ENCODE measurements around the gene ZMIZ1.

Gene ZMIZ1

DNA sequence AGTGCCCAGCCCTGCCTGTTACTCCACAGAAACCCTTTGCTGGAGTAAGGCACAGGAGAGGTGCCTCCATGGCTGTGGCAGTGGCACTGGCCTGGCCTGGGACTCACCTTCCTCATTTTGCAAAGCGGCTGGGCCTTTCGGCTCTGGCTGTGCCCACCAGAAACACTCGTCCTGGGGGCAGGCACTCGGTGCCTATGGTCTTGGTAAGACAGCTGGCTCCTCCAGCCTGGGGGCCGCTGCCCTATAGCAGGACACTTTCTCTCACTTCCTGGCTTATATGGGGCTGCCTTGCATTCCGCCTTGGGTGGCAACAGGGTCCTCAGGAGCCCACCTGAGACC lies 13.2 kb downstream of the ZMIZ1 start:
- Histone ChIP-seq H3K27ac (ENCODE audit: low read depth, low read length) (no peak overlapping the region), H3K27me3 (ENCODE audit: control insufficient read depth in 1 of 2, insufficient read depth in 2 of 2, low read length in 2 of 2) (no peaks in the 10 kb centered on the region), H3K9me3 (ENCODE audit: control insufficient read depth in 1 of 2, low read length in 2 of 2) (no peaks in the 10 kb centered on the region), H3K9ac (ENCODE audit: low read depth in 1 of 2, low read length in 2 of 2) (no peak overlapping the region), H3K4me3 (ENCODE audit: low read depth in 1 of 2, low read length in 2 of 2) (no peak overlapping the region), H3K4me1 (ENCODE audit: control insufficient read depth in 1 of 2, insufficient read depth in 2 of 2, low read length in 2 of 2) (peaks cover 87 to 91% of the 10 kb centered on the region in 2 donors), H3K36me3 (ENCODE audit: control insufficient read depth in 1 of 2, insufficient read depth in 2 of 2, low read length in 2 of 2) (no peaks in the 10 kb centered on the region)

DNA sequence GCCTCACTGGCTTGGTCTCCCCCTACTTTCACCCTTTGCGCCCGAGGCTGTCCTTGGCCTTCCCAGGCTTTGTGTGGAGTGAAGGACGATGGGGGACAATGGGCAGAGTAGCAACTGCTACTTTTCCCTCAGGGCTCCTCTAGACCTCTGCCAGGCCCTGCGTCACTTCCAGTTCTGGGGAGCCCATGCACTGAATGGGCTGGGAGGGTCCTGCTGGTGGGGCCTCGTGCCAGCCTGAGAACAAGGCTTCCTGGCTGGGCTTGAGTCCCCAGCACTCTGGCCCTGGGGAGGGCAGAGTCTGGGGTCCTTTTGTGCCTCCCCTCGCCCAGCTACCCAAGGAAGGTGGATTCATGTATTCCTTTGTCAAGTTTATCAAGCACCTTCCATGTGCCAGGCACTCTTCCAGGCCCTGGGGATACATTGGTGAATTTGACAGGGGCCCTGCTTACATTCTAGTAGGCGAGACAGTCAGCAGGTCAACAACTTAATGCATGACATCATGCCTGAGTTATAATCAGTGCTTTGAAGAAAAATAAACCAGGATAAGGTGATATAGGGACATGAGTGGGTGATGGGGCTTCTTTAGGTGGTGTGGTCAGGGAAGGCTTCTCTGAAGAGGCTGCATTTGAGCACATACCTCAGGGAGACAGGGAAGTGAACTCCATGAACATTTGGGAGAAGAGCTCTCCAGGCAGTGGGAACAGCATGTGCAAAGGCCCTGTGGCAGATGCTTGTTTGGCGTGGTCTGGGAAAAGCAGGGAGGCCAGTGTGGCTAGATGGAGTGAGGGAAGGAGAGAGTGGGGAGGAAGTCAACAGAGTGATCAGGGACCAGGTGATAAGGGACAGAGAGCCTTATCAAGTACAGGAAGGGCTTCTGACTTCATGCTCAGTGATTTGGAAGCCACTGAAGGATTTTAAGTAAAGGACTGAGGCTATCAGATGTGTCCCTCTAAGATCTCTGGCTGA lies 14.1 kb downstream of the ZMIZ1 start:
- Histone ChIP-seq H3K9me3 (ENCODE audit: control insufficient read depth in 1 of 2, low read length in 2 of 2) (no peaks in the 10 kb centered on the region), H3K27me3 (ENCODE audit: control insufficient read depth in 1 of 2, insufficient read depth in 2 of 2, low read length in 2 of 2) (no peaks in the 10 kb centered on the region), H3K9ac (ENCODE audit: low read depth in 1 of 2, low read length in 2 of 2) (peak overlapping the region in 1 of 2 donors; percentile 27), H3K36me3 (ENCODE audit: control insufficient read depth in 1 of 2, insufficient read depth in 2 of 2, low read length in 2 of 2) (no peaks in the 10 kb centered on the region), H3K4me1 (ENCODE audit: control insufficient read depth in 1 of 2, insufficient read depth in 2 of 2, low read length in 2 of 2) (peaks cover 87 to 91% of the 10 kb centered on the region in 2 donors), H3K4me3 (ENCODE audit: low read depth in 1 of 2, low read length in 2 of 2) (no peak overlapping the region), H3K27ac (ENCODE audit: low read depth, low read length) (peak overlapping the region; percentile 42)

DNA sequence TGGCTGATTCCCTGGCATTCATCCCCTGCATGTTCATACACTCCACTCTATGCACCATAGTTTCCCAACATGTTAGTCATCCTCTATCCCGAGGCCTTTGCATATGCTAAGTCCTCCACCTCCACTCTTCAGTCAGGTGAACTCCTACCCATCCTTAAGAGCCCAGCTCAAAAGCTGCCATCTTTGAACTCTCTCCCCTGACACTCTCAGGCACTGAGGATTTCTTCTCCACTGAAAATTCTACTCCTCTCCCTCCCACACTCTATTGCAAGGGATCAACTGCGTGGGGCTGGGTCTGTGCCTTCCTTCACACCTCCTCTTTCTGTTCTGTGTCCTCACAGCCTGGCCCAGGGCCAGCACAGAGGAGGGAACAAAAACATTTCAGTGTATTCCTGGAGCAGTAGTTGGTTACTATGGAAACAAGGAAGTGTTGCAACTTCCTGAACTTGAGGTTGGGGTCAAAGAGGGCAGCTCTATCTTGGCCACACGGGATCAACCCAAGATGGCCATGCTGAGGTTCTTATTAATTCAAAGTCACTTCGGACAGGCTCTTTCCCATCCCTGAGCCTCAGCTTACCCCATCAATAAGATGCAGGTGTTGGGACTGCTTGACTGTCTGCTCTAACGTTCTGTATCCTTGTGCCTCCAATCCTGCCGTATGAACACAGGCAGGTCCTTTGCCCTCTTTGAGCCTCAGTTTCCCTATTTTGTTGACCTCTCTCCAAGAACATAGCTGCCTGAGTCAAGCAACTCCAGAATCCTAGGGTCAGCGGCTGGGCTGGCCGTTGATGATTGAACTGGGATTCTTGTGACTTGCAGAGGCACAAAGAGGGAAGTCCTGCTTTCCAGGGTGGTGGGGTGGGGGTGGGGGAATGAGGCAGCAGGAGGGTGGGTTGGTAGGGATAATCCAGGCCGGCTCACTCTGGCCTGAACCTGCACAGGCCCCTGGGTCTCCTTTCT lies 15.5 kb downstream of the ZMIZ1 start:
- Histone ChIP-seq H3K4me3 (ENCODE audit: low read depth in 1 of 2, low read length in 2 of 2) (no peak overlapping the region), H3K27me3 (ENCODE audit: control insufficient read depth in 1 of 2, insufficient read depth in 2 of 2, low read length in 2 of 2) (no peaks in the 10 kb centered on the region), H3K9me3 (ENCODE audit: control insufficient read depth in 1 of 2, low read length in 2 of 2) (no peaks in the 10 kb centered on the region), H3K27ac (ENCODE audit: low read depth, low read length) (peak overlapping the region; percentile 63), H3K9ac (ENCODE audit: low read depth in 1 of 2, low read length in 2 of 2) (peak overlapping the region in 1 of 2 donors; percentile 27), H3K36me3 (ENCODE audit: control insufficient read depth in 1 of 2, insufficient read depth in 2 of 2, low read length in 2 of 2) (peaks cover 0 to 4% of the 10 kb centered on the region in 2 donors), H3K4me1 (ENCODE audit: control insufficient read depth in 1 of 2, insufficient read depth in 2 of 2, low read length in 2 of 2) (peaks cover 86 to 88% of the 10 kb centered on the region in 2 donors)

DNA sequence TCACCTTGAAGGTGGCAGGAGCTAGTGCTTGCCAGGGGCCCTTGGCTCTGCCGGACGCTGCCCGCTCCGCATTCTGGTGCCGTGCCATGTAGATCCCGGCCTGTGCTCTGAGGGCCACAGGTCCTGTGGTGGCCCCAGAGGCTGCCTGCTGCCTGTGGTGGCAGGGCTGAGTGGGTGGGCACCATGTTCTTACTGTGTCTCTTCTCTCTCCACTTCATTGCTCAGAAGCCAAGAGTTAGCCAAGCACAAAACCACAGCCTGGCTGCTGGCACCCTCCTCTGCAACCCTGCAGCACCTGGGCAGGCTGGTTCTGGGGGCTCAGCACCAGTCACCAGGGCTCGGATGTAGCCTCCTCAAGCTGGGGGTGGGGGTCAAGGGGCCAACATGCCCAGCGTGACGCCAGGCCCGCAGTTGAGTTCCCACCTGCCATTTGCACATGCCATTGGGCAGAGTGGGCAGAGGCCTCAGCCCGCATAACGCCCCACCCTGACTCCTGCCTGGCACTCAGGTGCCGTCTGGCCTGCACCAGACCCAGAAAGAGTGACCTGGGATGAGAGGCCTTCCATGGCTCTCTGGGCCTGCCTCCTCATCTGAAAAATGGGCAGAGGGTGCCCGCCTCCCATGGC lies 16.3 kb downstream of the ZMIZ1 start:
- Histone ChIP-seq H3K27ac (ENCODE audit: low read depth, low read length) (peak overlapping the region; percentile 63), H3K9ac (ENCODE audit: low read depth in 1 of 2, low read length in 2 of 2) (no peak overlapping the region), H3K27me3 (ENCODE audit: control insufficient read depth in 1 of 2, insufficient read depth in 2 of 2, low read length in 2 of 2) (no peaks in the 10 kb centered on the region)

DNA sequence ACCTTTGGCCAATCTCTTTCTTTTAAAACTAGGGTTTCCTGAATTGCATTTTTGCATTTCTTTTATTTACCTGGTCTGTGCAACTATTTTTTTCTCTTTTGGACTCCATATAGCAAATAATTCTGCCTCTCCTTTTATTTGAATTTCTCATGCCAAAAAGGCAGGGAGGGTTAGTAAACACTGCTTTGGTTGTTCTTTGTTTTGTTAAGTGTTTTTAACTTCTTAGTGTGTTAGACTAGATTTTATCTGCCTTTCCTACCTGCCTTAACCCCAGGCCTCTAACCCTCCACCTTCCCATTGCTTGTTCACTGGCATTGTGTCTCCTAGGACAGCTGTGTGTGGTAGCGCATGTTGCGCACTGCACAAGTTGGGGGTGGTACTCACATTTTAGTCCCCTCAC lies 18.1 kb downstream of the ZMIZ1 start:
- Histone ChIP-seq H3K27ac (ENCODE audit: low read depth, low read length) (no peak overlapping the region), H3K36me3 (ENCODE audit: control insufficient read depth in 1 of 2, insufficient read depth in 2 of 2, low read length in 2 of 2) (peaks cover 0 to 5% of the 10 kb centered on the region in 2 donors), H3K4me1 (ENCODE audit: control insufficient read depth in 1 of 2, insufficient read depth in 2 of 2, low read length in 2 of 2) (peaks cover 70 to 81% of the 10 kb centered on the region in 2 donors), H3K9me3 (ENCODE audit: control insufficient read depth in 1 of 2, low read length in 2 of 2) (no peaks in the 10 kb centered on the region), H3K27me3 (ENCODE audit: control insufficient read depth in 1 of 2, insufficient read depth in 2 of 2, low read length in 2 of 2) (no peaks in the 10 kb centered on the region), H3K9ac (ENCODE audit: low read depth in 1 of 2, low read length in 2 of 2) (no peak overlapping the region), H3K4me3 (ENCODE audit: low read depth in 1 of 2, low read length in 2 of 2) (no peak overlapping the region)

More for the DNA sequence above, 16.3 kb downstream of the ZMIZ1 start:
- Histone ChIP-seq H3K4me1 (ENCODE audit: control insufficient read depth in 1 of 2, insufficient read depth in 2 of 2, low read length in 2 of 2) (peaks cover 78 to 82% of the 10 kb centered on the region in 2 donors), H3K4me3 (ENCODE audit: low read depth in 1 of 2, low read length in 2 of 2) (no peak overlapping the region), H3K36me3 (ENCODE audit: control insufficient read depth in 1 of 2, insufficient read depth in 2 of 2, low read length in 2 of 2) (peaks cover 0 to 5% of the 10 kb centered on the region in 2 donors), H3K9me3 (ENCODE audit: control insufficient read depth in 1 of 2, low read length in 2 of 2) (no peaks in the 10 kb centered on the region)

DNA sequence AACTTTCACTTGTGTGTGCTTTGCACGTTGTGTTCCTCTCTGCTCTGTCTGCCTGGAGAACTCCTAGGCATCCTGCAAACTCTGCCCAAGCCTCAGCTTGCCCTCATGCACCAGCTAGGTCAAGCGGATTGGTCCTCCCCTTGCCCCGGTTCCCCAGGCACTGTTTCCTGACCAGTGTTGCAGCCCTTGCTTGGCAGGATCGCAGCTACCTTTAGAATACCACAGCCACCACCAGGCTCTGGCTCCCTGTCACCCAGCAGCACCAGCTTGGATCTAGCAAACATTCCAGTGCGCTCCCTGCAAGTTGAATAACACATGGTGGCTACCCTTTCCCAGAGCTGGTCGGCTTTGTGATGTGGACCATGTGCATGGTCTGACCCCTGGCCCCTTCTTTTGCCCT lies 19.0 kb downstream of the ZMIZ1 start:
- Histone ChIP-seq H3K36me3 (ENCODE audit: control insufficient read depth in 1 of 2, insufficient read depth in 2 of 2, low read length in 2 of 2) (peaks cover 0 to 5% of the 10 kb centered on the region in 2 donors), H3K9me3 (ENCODE audit: control insufficient read depth in 1 of 2, low read length in 2 of 2) (no peaks in the 10 kb centered on the region), H3K9ac (ENCODE audit: low read depth in 1 of 2, low read length in 2 of 2) (no peak overlapping the region), H3K4me1 (ENCODE audit: control insufficient read depth in 1 of 2, insufficient read depth in 2 of 2, low read length in 2 of 2) (peaks cover 68 to 77% of the 10 kb centered on the region in 2 donors), H3K27me3 (ENCODE audit: control insufficient read depth in 1 of 2, insufficient read depth in 2 of 2, low read length in 2 of 2) (no peaks in the 10 kb centered on the region), H3K4me3 (ENCODE audit: low read depth in 1 of 2, low read length in 2 of 2) (no peak overlapping the region), H3K27ac (ENCODE audit: low read depth, low read length) (peak overlapping the region; percentile 13)

DNA sequence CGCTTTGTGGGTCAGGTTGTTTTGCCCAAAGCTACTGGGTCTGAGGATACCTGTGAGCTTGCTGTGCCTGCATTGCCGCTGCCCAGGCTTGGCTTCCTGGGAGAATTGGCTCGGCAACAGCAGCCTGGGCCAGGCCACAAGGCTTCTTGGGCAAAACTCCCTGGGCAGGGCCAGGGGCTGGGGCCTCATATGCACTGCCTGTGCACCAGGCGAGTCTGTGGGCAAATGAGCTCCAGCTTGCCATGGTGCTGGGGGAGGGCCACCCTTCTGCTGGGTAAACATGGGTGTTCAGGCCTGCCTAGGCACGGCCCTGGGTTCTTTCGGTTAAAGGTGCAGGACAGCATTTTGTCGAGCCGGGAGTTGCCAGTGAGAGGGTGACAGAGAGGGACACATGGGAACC lies 19.4 kb downstream of the ZMIZ1 start:
- peaks cover 0 to 5% of the 10 kb centered on the region in 2 donors for H3K36me3 ChIP-seq (ENCODE audit: control insufficient read depth in 1 of 2, insufficient read depth in 2 of 2, low read length in 2 of 2)
- H3K9me3 ChIP-seq (ENCODE audit: control insufficient read depth in 1 of 2, low read length in 2 of 2): no peaks in the 10 kb centered on the region
- no peak overlapping the region for H3K9ac ChIP-seq (ENCODE audit: low read depth in 1 of 2, low read length in 2 of 2)
- no peak overlapping the region for H3K27ac ChIP-seq (ENCODE audit: low read depth, low read length)
- peaks cover 67 to 76% of the 10 kb centered on the region in 2 donors for H3K4me1 ChIP-seq (ENCODE audit: control insufficient read depth in 1 of 2, insufficient read depth in 2 of 2, low read length in 2 of 2)
- H3K4me3 ChIP-seq (ENCODE audit: low read depth in 1 of 2, low read length in 2 of 2): no peak overlapping the region
- no peaks in the 10 kb centered on the region for H3K27me3 ChIP-seq (ENCODE audit: control insufficient read depth in 1 of 2, insufficient read depth in 2 of 2, low read length in 2 of 2)

DNA sequence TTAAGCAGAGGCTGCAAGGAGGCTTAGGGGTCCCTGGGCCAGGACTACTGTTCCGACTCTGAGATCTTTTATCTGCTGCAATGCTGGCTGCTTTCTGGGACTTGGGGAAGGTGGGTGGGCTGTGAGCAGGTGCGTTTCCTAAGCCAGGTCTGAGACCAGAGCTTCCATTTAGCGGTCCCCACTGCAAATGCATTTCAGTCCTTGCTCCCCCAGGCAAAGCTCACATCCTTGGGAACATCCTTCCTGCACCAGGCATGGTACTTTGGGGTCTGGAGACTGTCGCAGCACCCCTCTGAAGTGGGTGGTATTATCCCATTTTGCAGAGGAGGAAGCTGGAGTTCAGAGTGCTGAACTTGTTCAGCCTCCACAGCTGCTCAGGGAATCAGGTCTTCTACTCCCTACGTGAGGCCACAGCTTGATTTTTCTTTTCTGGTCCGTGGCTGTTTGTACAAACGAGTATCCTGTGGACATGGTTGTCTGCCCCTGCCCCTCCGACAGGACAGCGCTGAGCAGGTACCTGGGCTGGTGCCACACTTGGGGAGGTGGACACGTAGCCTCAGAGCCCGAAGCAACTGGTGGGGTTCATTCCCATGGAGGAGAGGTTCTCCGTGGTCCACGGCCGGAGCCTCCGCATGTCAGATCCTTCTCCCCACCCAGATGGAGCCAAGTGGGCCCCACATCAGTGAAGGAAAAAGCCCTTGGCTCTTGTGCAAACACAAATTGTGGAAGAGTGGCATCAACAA lies 20.0 kb downstream of the ZMIZ1 start:
- H3K9ac ChIP-seq (ENCODE audit: low read depth in 1 of 2, low read length in 2 of 2): no peak overlapping the region
- H3K4me1 ChIP-seq (ENCODE audit: control insufficient read depth in 1 of 2, insufficient read depth in 2 of 2, low read length in 2 of 2): peaks cover 66 to 74% of the 10 kb centered on the region in 2 donors
- no peak overlapping the region for H3K27ac ChIP-seq (ENCODE audit: low read depth, low read length)
- no peak overlapping the region for H3K4me3 ChIP-seq (ENCODE audit: low read depth in 1 of 2, low read length in 2 of 2)
- H3K27me3 ChIP-seq (ENCODE audit: control insufficient read depth in 1 of 2, insufficient read depth in 2 of 2, low read length in 2 of 2): no peaks in the 10 kb centered on the region
- H3K36me3 ChIP-seq (ENCODE audit: control insufficient read depth in 1 of 2, insufficient read depth in 2 of 2, low read length in 2 of 2): peaks cover 0 to 5% of the 10 kb centered on the region in 2 donors
- H3K9me3 ChIP-seq (ENCODE audit: control insufficient read depth in 1 of 2, low read length in 2 of 2): no peaks in the 10 kb centered on the region

DNA sequence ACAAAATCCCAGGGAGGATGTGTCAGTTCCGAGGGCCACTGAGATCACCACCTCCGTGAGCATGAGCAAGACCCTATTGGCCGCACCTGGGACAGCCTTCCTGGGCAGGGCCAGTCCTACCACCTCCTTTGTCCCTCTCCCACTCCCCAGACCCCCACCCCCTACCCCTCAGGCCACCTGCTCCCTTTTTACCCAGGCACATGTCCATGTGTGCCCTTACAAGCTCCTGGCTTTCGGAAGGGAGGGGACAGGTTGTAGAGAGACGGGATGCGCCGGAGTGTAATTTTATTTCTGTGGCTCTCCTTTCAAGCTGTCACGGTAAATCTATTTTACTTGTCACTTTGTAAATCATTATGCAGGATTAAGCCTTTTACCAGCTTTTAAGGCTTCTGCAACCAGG lies 20.9 kb downstream of the ZMIZ1 start:
- no peak overlapping the region for H3K4me3 ChIP-seq (ENCODE audit: low read depth in 1 of 2, low read length in 2 of 2)
- no peaks in the 10 kb centered on the region for H3K27me3 ChIP-seq (ENCODE audit: control insufficient read depth in 1 of 2, insufficient read depth in 2 of 2, low read length in 2 of 2)
- no peaks in the 10 kb centered on the region for H3K9me3 ChIP-seq (ENCODE audit: control insufficient read depth in 1 of 2, low read length in 2 of 2)
- no peak overlapping the region for H3K27ac ChIP-seq (ENCODE audit: low read depth, low read length)
- peaks cover 0 to 5% of the 10 kb centered on the region in 2 donors for H3K36me3 ChIP-seq (ENCODE audit: control insufficient read depth in 1 of 2, insufficient read depth in 2 of 2, low read length in 2 of 2)
- peaks cover 66 to 74% of the 10 kb centered on the region in 2 donors for H3K4me1 ChIP-seq (ENCODE audit: control insufficient read depth in 1 of 2, insufficient read depth in 2 of 2, low read length in 2 of 2)
- no peak overlapping the region for H3K9ac ChIP-seq (ENCODE audit: low read depth in 1 of 2, low read length in 2 of 2)
